Adipocyte (in vitro differentiated cells): ENCODE data around the gene AGAP2.

Experiments
- DNase-seq: peaks from one replicate; pipeline ENCODE4 v3.0.0-alpha.2; 2015; ENCODE audit warnings: low read depth
- H3K27me3 ChIP-seq: replicated peaks from 2 replicates; pipeline ENCODE4 v1.7.0; 2013; ENCODE audit warnings: mild to moderate bottlenecking, low read length, moderate library complexity; ENCODE audit not compliant: control insufficient read depth, insufficient read depth
- H3K36me3 ChIP-seq: 2 replicates; pipeline ENCODE4 v1.7.0; 2013; ENCODE audit warnings: low read length, mild to moderate bottlenecking, moderate library complexity; ENCODE audit not compliant: control insufficient read depth, insufficient read depth, severe bottlenecking
- H3K4me1 ChIP-seq: 2 replicates; pipeline ENCODE4 v1.7.0; 2013; ENCODE audit warnings: mild to moderate bottlenecking, low read length, moderate library complexity; ENCODE audit not compliant: control insufficient read depth, insufficient read depth
- H3K4me3 ChIP-seq: 2 replicates; pipeline ENCODE4 v1.7.0; 2013; ENCODE audit warnings: mild to moderate bottlenecking, low read length, moderate library complexity
- H3K9ac ChIP-seq: 2 replicates; pipeline ENCODE4 v1.7.0; 2013; ENCODE audit warnings: mild to moderate bottlenecking, low read length, moderate library complexity
- H3K9me3 ChIP-seq: 2 replicates; pipeline ENCODE4 v1.7.0; 2013; ENCODE audit warnings: mild to moderate bottlenecking, low read length, moderate library complexity; ENCODE audit not compliant: control insufficient read depth

Gene AGAP2

GRCh38 chr12:57738661-57739237, at the start of gene AGAP2:
Gene AGAP2 (minus strand): TSS chr12:57738742. CDS start chr12:57738246, 496 bp downstream.
- no peaks in the 10 kb centered on the region for H3K36me3 ChIP-seq
- no peak within 1 kb of the TSS for H3K4me3 ChIP-seq
- peaks cover 61% of the 10 kb centered on the region for H3K27me3 ChIP-seq
- no peaks in the 10 kb centered on the region for H3K9me3 ChIP-seq
- peaks cover 1% of the 10 kb centered on the region for H3K4me1 ChIP-seq
- DNase-seq: no peak
- H3K9ac ChIP-seq: no peak within 1 kb of the TSS

GRCh38 chr12:57783861-57784260, 45.3 kb upstream of the AGAP2 start:
- Histone ChIP-seq H3K9ac (no peak overlapping the region), H3K27me3 (no peaks in the 10 kb centered on the region), H3K4me3 (no peak overlapping the region), H3K36me3 (peaks cover 38% of the 10 kb centered on the region), H3K4me1 (peaks cover 9% of the 10 kb centered on the region), H3K9me3 (no peaks in the 10 kb centered on the region)
- no peak for DNase-seq

- H3K27me3 ChIP-seq: no peaks in the 10 kb centered on the region
- no peak for DNase-seq
- H3K36me3 ChIP-seq: peaks cover 34% of the 10 kb centered on the region
- peaks cover 9% of the 10 kb centered on the region for H3K4me1 ChIP-seq
- peak overlapping the region; percentile 97 for H3K9ac ChIP-seq
- no peaks in the 10 kb centered on the region for H3K9me3 ChIP-seq
- peak overlapping the region; percentile 99 for H3K4me3 ChIP-seq
Observed at GRCh38 chr12:57783466-57783801, 44.9 kb upstream of the AGAP2 start.

DNA sequence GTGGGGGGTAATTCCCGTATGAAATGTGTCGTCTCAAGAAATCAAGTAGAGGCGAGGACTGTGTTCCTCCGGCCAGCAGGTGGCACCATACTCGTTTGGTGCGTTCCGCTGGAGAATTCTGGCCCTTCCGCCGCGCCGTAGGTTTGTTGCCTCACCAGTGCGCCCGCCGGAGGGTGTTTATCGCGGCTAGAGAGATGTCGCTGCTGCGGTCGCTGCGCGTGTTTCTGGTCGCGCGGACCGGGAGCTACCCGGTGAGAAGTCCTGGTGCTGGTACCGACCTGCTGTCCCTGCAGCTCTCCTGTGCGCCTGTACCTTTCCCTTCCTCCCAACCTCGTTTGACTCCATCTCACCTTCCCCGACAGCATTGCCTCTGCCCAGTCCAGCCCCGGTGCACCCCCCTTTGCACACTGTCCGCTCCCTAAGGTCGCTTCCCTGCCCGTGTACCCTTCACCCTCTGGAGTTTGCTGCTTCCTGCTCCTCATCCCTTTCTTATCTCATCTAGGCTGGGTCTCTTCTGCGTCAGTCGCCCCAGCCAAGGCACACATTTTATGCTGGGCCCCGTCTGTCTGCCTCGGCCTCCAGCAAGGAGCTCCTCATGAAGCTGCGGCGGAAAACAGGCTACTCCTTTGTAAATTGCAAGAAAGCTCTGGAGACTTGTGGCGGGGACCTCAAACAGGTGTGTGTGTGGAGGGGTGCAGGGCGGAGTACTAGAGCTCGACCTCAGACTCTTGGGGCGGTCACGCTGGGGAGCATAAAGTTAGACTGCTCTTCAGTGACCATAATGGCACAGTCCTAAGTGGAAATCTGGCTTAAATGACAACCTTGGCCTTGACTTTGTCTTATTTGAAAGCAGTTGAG, 44.3 kb upstream of the AGAP2 start, which contains the start of gene TSFM:
TSFM (plus strand) TSS at position 180 of the 858 bp plus-strand sequence; CDS start at position 195, 15 bp downstream.
- Histone ChIP-seq H3K4me1 (peaks cover 9% of the 10 kb centered on the region), H3K4me3 (peak within 1 kb of the TSS; percentile 99), H3K36me3 (peaks cover 33% of the 10 kb centered on the region), H3K27me3 (no peaks in the 10 kb centered on the region), H3K9me3 (no peaks in the 10 kb centered on the region), H3K9ac (peak within 1 kb of the TSS; percentile 97)
- DNase-seq: peak; percentile 99

DNA sequence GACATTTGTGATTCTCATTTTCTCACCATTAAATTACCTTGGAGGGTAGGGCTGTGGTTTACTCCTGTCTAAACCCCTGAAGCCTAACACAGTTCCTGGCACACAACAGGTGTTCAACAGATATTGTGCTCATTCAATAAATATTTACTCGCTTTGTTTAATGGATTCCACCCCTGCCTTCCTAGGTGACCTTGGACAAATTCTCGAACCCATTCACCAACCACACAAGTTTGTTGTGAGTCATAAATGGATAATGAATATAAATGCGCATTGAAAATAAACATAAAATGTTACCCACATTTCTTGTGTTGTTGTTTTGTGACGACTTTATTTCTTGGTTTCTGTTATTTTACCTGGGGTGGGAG, 43.7 kb upstream of the AGAP2 start:
- H3K4me3 ChIP-seq: peak overlapping the region; percentile 99
- DNase-seq: no peak

DNA sequence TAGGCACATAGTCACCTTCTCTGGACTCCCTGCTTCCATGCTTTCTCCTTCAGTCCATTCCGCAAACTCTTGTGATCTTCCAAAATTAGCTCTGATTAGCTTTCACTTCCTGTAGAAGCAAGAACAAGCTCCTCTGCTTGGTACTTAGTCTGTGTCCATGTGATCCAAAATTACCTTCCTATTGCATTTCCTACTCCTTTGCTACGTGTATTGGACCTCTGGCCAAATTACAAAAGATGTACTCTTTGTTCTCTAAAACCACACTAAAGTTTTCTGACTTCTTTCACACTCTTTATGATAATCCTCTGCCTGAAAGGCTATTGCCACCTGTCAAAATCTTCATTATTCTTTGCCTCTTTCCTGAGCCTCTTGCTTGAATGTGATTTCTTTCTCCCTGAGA, 43.3 kb upstream of the AGAP2 start:
- no peak overlapping the region for H3K9ac ChIP-seq
- H3K4me3 ChIP-seq: no peak overlapping the region
- H3K36me3 ChIP-seq: peaks cover 24% of the 10 kb centered on the region
- no peaks in the 10 kb centered on the region for H3K9me3 ChIP-seq
- DNase-seq: no peak
- H3K27me3 ChIP-seq: no peaks in the 10 kb centered on the region
- peaks cover 9% of the 10 kb centered on the region for H3K4me1 ChIP-seq

More for the DNA sequence above, 43.7 kb upstream of the AGAP2 start:
- no peaks in the 10 kb centered on the region for H3K9me3 ChIP-seq
- H3K36me3 ChIP-seq: peaks cover 29% of the 10 kb centered on the region
- H3K4me1 ChIP-seq: peaks cover 9% of the 10 kb centered on the region
- H3K9ac ChIP-seq: peak overlapping the region; percentile 97
- H3K27me3 ChIP-seq: no peaks in the 10 kb centered on the region

- Histone ChIP-seq H3K27me3 (no peaks in the 10 kb centered on the region), H3K36me3 (peaks cover 19% of the 10 kb centered on the region)
Observed at GRCh38 chr12:57781244-57781643, 42.7 kb upstream of the AGAP2 start.

DNA sequence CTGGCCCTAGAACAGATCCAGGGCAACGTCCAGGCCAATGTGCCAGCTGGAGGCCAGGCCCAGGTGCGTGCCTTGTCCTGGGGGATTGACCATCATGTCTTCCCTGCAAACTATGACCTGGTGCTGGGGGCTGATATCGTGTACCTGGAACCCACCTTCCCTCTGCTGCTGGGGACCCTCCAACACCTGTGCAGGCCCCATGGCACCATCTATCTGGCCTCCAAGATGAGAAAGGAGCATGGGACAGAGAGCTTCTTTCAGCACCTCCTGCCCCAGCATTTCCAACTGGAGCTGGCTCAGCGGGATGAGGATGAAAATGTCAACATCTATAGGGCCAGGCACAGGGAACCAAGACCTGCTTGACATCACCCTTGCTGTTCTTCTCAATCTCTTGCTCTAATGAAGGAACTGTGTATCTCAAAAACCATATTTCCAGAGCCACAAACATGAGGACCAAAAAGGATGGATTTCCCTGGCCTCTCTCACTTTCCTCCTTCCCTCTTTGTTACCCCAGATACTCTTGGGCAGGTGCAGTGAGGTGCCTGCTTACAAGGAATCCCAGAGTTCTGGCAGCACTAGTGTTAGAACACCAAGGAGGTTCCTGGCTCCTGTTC, 41.8 kb upstream of the AGAP2 start:
- Histone ChIP-seq H3K36me3 (peaks cover 19% of the 10 kb centered on the region), H3K9ac (no peak overlapping the region), H3K4me1 (peaks cover 9% of the 10 kb centered on the region), H3K27me3 (no peaks in the 10 kb centered on the region), H3K4me3 (no peak overlapping the region), H3K9me3 (no peaks in the 10 kb centered on the region)
- no peak for DNase-seq

More at GRCh38 chr12:57781244-57781643, 42.7 kb upstream of the AGAP2 start:
- H3K9ac ChIP-seq: no peak overlapping the region
- H3K4me1 ChIP-seq: peaks cover 9% of the 10 kb centered on the region
- DNase-seq: no peak
- H3K9me3 ChIP-seq: no peaks in the 10 kb centered on the region
- no peak overlapping the region for H3K4me3 ChIP-seq

- no peak overlapping the region for H3K4me3 ChIP-seq
- H3K9ac ChIP-seq: no peak overlapping the region
- no peaks in the 10 kb centered on the region for H3K9me3 ChIP-seq
- DNase-seq: no peak
- peaks cover 16% of the 10 kb centered on the region for H3K36me3 ChIP-seq
- no peaks in the 10 kb centered on the region for H3K27me3 ChIP-seq
- H3K4me1 ChIP-seq: peaks cover 9% of the 10 kb centered on the region
Observed at GRCh38 chr12:57779736-57780135, 41.2 kb upstream of the AGAP2 start.

DNA sequence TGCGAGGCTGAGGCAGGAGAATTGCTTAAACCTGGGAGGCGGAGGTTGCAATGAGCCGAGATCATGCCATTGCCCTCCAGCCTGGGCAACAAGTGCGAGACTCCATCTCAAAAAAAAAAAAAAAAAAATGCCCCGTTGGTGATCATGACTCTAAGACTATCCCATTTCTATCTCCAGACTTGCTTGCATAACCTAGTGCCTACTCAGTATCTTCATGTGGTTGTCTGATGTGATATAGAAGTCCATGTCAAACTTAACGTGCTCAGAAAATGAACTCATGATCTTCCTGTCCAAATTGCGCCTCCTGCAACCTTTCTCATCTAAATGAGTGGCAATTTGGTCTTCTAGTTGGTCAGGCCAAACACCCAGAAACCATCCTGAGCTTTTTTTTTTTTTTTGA, 39.4 kb upstream of the AGAP2 start:
- peaks cover 10% of the 10 kb centered on the region for H3K4me1 ChIP-seq
- no peak for DNase-seq
- peaks cover 11% of the 10 kb centered on the region for H3K36me3 ChIP-seq
- H3K4me3 ChIP-seq: no peak overlapping the region
- H3K9me3 ChIP-seq: no peaks in the 10 kb centered on the region
- no peak overlapping the region for H3K9ac ChIP-seq
- H3K27me3 ChIP-seq: no peaks in the 10 kb centered on the region

DNA sequence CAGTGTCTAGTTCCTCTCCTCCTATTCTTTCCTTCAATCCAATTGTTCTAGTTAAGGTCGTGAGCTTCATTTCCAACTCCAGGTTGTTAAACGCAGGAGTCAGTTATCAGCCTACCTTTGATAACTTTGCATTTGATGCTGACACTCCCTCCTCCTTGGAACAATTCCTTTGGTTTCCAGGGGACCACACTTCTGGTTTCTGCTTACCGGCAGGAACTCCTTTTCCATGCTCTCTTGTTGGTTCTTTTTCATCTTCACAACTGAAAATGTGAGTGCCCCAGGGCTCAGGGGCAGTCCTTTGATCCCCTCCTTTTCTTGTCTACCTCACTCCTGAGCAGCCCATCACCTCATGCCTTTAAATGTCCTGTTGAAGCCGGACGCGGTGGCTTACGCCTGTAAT, 38.8 kb upstream of the AGAP2 start:
- Histone ChIP-seq H3K9me3 (no peaks in the 10 kb centered on the region), H3K27me3 (no peaks in the 10 kb centered on the region), H3K4me1 (peaks cover 10% of the 10 kb centered on the region), H3K4me3 (no peak overlapping the region), H3K9ac (no peak overlapping the region), H3K36me3 (peaks cover 11% of the 10 kb centered on the region)
- DNase-seq: no peak
